GM12878 (cell line): ENCODE measurements around the gene RAB4B. TPM values are rescaled to one million over a fixed set of nuclear protein-coding genes. Genes with fewer than 3 reads are reported as not detected.

ENCODE experiments used
- ATAC-seq: fragments of 200-7000 bp; cut with Tn5 transposase; 3 replicates; pipeline ENCODE4 v1.9.1; 2020; ENCODE audit warnings: mild to moderate bottlenecking, moderate library complexity
- BruUV-seq: library from RNA; stranded (reverse); fragments of 400-500 nt; replicated peaks from 2 replicates; lab custom pipeline; 2021; lab: Mats Ljungman, UMichigan
- CTCF ChIA-PET: fragments of 300-600 bp; sonication (Branson Sonifier 250); formaldehyde crosslinking; extraction: SDS; loops from one replicate; lab custom pipeline; 2021; ENCODE audit warnings: inconsistent platforms; lab: Yijun Ruan, JAX
- POLR2A ChIA-PET: fragments of 350-600 bp; formaldehyde crosslinking; extraction: SDS; loops from one replicate; lab custom pipeline; 2021; ENCODE audit warnings: inconsistent platforms; lab: Charles Lee
- RAD21 ChIA-PET: fragments of 300-600 bp; sonication (Branson Sonifier 250); formaldehyde crosslinking; loops from one replicate; lab custom pipeline; 2023; ENCODE audit warnings: antibody characterized with exemption; ENCODE audit not compliant: unreplicated experiment; lab: Charles Lee
- SMC1A ChIA-PET: fragments of 300-600 bp; sonication (Branson Sonifier 250); formaldehyde crosslinking; loops from one replicate; lab custom pipeline; 2023; ENCODE audit not compliant: unreplicated experiment, uncharacterized antibody; lab: Charles Lee
- DNase-seq: peaks from one replicate; pipeline ENCODE4 v3.0.0-alpha.2; 2011; ENCODE audit warnings: low read depth, low spot score
- FAIRE-seq: peaks from 3 replicates; lab custom pipeline; 2011; peaks lifted over from hg19 to GRCh38; lab: Jason Lieb, UNC
- H2AFZ ChIP-seq: 2 replicates; pipeline ENCODE4 v1.6.0; 2011; ENCODE audit warnings: low read depth, low read length, control low read depth; ENCODE audit not compliant: control insufficient read depth
- H3K27ac ChIP-seq: 2 replicates; pipeline ENCODE4 v1.5.1; 2011; ENCODE audit warnings: control low read depth; ENCODE audit not compliant: control insufficient read depth, insufficient read depth
- H3K27me3 ChIP-seq, 2 experiments: replicated peaks in 1 of 2; 2 replicates each; pipeline versions ENCODE4 v1.6.0 to v1.6.1; 2011; ENCODE audit warnings: low read length in 1 of 2; ENCODE audit not compliant: control insufficient read depth in 2 of 2, insufficient read depth in 2 of 2
- H3K36me3 ChIP-seq, 2 experiments: 2 replicates each; pipeline ENCODE4 v1.5.1; 2011; ENCODE audit warnings: low read length in 1 of 2; ENCODE audit not compliant: control insufficient read depth in 2 of 2, insufficient read depth in 2 of 2
- H3K4me1 ChIP-seq: 2 replicates; pipeline ENCODE4 v1.6.1; 2011; ENCODE audit warnings: mild to moderate bottlenecking, low read length, moderate library complexity, mixed read lengths; ENCODE audit not compliant: control insufficient read depth, insufficient read depth
- H3K4me2 ChIP-seq: 2 replicates; pipeline ENCODE4 v1.6.0; 2011; ENCODE audit warnings: control low read depth; ENCODE audit not compliant: control insufficient read depth, insufficient read depth
- H3K4me3 ChIP-seq: fragments of 200-600 bp; sonication (generic); 2 replicates; pipeline ENCODE4 v1.5.1; 2016
- H3K79me2 ChIP-seq: 2 replicates; pipeline ENCODE4 v1.6.0; 2011; ENCODE audit warnings: low read length; ENCODE audit not compliant: control insufficient read depth, insufficient read depth
- H3K9ac ChIP-seq: 2 replicates; pipeline ENCODE4 v1.8.0; 2011; ENCODE audit warnings: low read length, control low read depth, mixed read lengths; ENCODE audit not compliant: control insufficient read depth, insufficient read depth
- H3K9me3 ChIP-seq: replicated peaks from 3 replicates; pipeline ENCODE4 v1.5.1; 2011; ENCODE audit warnings: mild to moderate bottlenecking, low read length; ENCODE audit not compliant: control insufficient read depth, insufficient read depth
- H4K20me1 ChIP-seq: 2 replicates; pipeline ENCODE4 v1.6.0; 2011; ENCODE audit not compliant: control insufficient read depth, insufficient read depth
- ATF3 ChIP-seq: IDR thresholded peaks from 2 replicates; pipeline ENCODE4 v1.6.1; 2011; ENCODE audit warnings: low read depth, mild to moderate bottlenecking, low read length, moderate library complexity, borderline replicate concordance; ENCODE audit errors: extremely low read depth
- CBFB ChIP-seq: IDR thresholded peaks from 2 replicates; pipeline ENCODE4 v1.6.1; 2016; ENCODE audit warnings: antibody characterized with exemption, low read depth
- CTCF ChIP-seq, 3 experiments: IDR thresholded peaks in 2 of 3; conservative IDR thresholded peaks in 1 of 3; 2 replicates each; pipeline ENCODE4 v1.5.1; 2011; ENCODE audit warnings: low read depth in 3 of 3, low read length in 3 of 3, mild to moderate bottlenecking in 3 of 3, control low read depth in 2 of 3, moderate library complexity in 2 of 3, inconsistent platforms in 1 of 3, mixed read lengths in 1 of 3; ENCODE audit not compliant: control insufficient read depth in 2 of 3, insufficient read depth in 1 of 3; ENCODE audit errors: extremely low read depth in 1 of 3
- E2F8 ChIP-seq: fragments of 450-650 bp; IDR thresholded peaks from 2 replicates; pipeline ENCODE4 v1.6.1; 2018; ENCODE audit warnings: mild to moderate bottlenecking, low read depth, moderate library complexity; ENCODE audit not compliant: partially characterized antibody
- FOXK2 ChIP-seq: fragments of 450-650 bp; IDR thresholded peaks from 2 replicates; pipeline ENCODE4 v1.6.1; 2017; ENCODE audit warnings: mild to moderate bottlenecking, moderate library complexity
- HCFC1 ChIP-seq: fragments of 150-350 bp; IDR thresholded peaks from 2 replicates; pipeline ENCODE4 v1.6.1; 2014; ENCODE audit warnings: low read length
- HDGF ChIP-seq: fragments of 450-650 bp; IDR thresholded peaks from 2 replicates; pipeline ENCODE4 v1.6.1; 2016; ENCODE audit warnings: antibody characterized with exemption
- IRF4 ChIP-seq: IDR thresholded peaks from 2 replicates; pipeline ENCODE4 v1.6.1; 2011; ENCODE audit warnings: low read depth, low read length
- POLR2A ChIP-seq: IDR thresholded peaks from 2 replicates; pipeline ENCODE4 v1.6.1; 2011; ENCODE audit warnings: low read depth, mild to moderate bottlenecking, low read length
- POLR2AphosphoS2 ChIP-seq: IDR thresholded peaks from 2 replicates; pipeline ENCODE4 v1.6.1; 2011; ENCODE audit warnings: low read depth, mild to moderate bottlenecking, low read length, improper control_type of control experiment, moderate library complexity
- TARDBP ChIP-seq: IDR thresholded peaks from 2 replicates; pipeline ENCODE4 v1.6.1; 2016; ENCODE audit warnings: borderline replicate concordance
- TCF3 ChIP-seq: IDR thresholded peaks from 2 replicates; pipeline ENCODE4 v1.6.1; 2012; ENCODE audit warnings: low read depth, mild to moderate bottlenecking, low read length, borderline replicate concordance; ENCODE audit not compliant: insufficient read depth
- YY1 ChIP-seq: IDR thresholded peaks from 2 replicates; pipeline ENCODE4 v1.6.1; 2011; ENCODE audit warnings: low read depth, mild to moderate bottlenecking, low read length
- ZNF384 ChIP-seq: IDR thresholded peaks from 2 replicates; pipeline ENCODE4 v1.6.1; 2012; ENCODE audit warnings: low read depth, mild to moderate bottlenecking, low read length, improper control_type of control experiment, borderline replicate concordance
- WGBS: methylation state at CpG from one replicate; pipeline ENCODE4 v1.1.6; 2016; ENCODE audit warnings: low lambda C conversion rate; ENCODE audit not compliant: insufficient replicate concordance, insufficient coverage; ENCODE audit errors: missing lambda C conversion rate; 5-methylcytosine and 5-hydroxymethylcytosine counted together
- in situ Hi-C: fragments of 300-500 bp; cut with MboI; formaldehyde crosslinking; loops from 9 replicates; pipeline ENCODE4 v1.14.3; 2018; ENCODE audit warnings: mixed read lengths
- intact Hi-C: fragments of 100-400 bp; cut with micrococcal nuclease; formaldehyde crosslinking; loops from one replicate; pipeline ENCODE4 v1.14.2; 2022; ENCODE audit not compliant: unreplicated experiment
- polyA plus RNA-seq, 11 experiments: library from polyadenylated mRNA; depleted of rRNA in 4 of 11; unstranded in 6 of 11; stranded (reverse) in 5 of 11; fragments of >200 nt; fragmentation: Nextera tagmentation in 4 of 11; fragmentation: Illumina TruSeq in 1 of 11; extraction: Ambion mirVana in 4 of 11; extraction: Trizol in 1 of 11; gene quantifications; 1 replicate in 1 of 11; 2 replicates in 10 of 11; pipeline versions ENCODE4 v1.2.1 to v1.2.3, GENCODE V29; 2011 to 2016; ENCODE audit warnings: inconsistent platforms in 2 of 11, missing spikeins in 2 of 11, low read depth in 1 of 11
- total RNA-seq, 4 experiments: library from RNA; depleted of rRNA in 3 of 4; stranded (reverse); fragments of >200 nt in 3 of 4; fragmentation: Illumina TruSeq in 1 of 4; extraction: Trizol in 1 of 4; gene quantifications; 2 replicates each; pipeline versions ENCODE4 v1.2.1 to v1.2.3, GENCODE V29; 2013 to 2021
- TF ChIP-seq, protein P1 (sequence below): fragments of 450-650 bp; IDR thresholded peaks from 2 replicates; pipeline ENCODE4 v1.6.1; 2017; ENCODE audit warnings: mild to moderate bottlenecking

The RAB4B gene
- total and polyA plus RNA-seq, 10 of the 15 experiments (the other 5 are each of a cell fraction or from before 2014, with no cell fraction given): 0.60 to 51.5 (median 27.7) TPM

DNA sequence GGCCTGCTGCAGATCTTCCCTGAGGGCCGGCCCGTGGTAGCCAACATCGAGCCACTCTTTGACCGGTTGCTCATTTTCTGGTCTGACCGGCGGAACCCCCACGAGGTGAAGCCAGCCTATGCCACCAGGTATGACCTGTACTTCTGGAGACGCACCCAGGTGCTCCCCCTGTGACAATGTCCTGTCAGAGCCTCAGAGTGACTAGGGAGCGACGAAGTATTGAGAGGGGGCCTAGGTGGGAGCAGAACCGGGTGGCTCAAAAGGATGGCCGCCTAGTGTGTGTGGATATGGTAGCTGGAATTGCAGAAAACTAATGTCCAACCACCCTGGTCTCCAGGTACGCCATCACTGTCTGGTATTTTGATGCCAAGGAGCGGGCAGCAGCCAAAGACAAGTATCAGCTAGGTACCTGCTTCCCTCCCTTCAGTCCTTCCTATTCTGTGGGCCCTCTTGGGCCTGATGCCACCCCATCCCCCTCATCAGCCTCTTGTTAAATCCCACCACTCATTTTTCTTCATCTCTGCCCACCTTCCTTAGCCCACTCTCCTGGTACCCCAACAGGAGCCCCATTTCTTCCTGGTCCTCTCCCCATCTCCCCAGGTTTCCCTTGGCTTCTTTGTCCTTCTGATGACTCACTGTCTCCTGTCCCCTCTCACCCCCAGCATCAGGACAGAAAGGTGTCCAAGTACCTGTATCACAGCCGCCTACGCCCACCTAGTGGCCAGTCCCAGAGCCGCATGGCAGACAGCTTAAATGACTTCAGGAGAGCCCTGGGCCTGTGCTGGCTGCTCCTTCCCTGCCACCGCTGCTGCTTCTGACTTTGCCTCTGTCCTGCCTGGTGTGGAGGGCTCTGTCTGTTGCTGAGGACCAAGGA, 29.3 kb downstream of the RAB4B start:
- 76% methylated on average over 18 of the region's 18 CpGs for WGBS
- Histone ChIP-seq H3K27ac (no peak overlapping the region), H3K79me2 (peaks cover 33% of the 10 kb centered on the region), H3K4me1 (peaks cover 35% of the 10 kb centered on the region), H3K4me3 (no peak overlapping the region), H3K27me3 (no peaks in the 10 kb centered on the region), H3K4me2 (no peak overlapping the region), H3K9ac (no peak overlapping the region), H3K9me3 (no peaks in the 10 kb centered on the region), H4K20me1 (peaks cover 12% of the 10 kb centered on the region; the same call in 1 of the 2 replicates), H3K36me3 (peaks cover 11 to 18% of the 10 kb centered on the region in 2 experiments; a peak in 3 of 4 replicates), H2AFZ (no peak overlapping the region)
- ATAC-seq (peak; percentile 8; the same call in 1 of the 3 replicates), DNase-seq (no peak), FAIRE-seq (no peak)
- intact Hi-C loops (no loop called here), in situ Hi-C loops (no loop called here)
- ChIA-PET SMC1A (interaction anchor here (1.2 to 4.2 kb wide), 7 partner anchors 10 to 145 kb away, joined by 3 to 41 read pairs (median 6); partner anchors contain the start of genes ACTMAP, RAB4B and SNRPA), CTCF (interaction anchor here (0.7 to 5.9 kb wide), 16 partner anchors 9 to 144 kb away, joined by 3 to 51 read pairs (median 8); partner anchors contain the start of genes COQ8B, EGLN2, ITPKC and MIA), RAD21 (interaction anchor here (0.8 to 3.6 kb wide), 10 partner anchors 9 to 144 kb away, joined by 3 to 29 read pairs (median 7); partner anchors contain the start of genes ACTMAP, COQ8B, EGLN2 and ITPKC), POLR2A (interaction anchor here (1.0 to 4.3 kb wide), 4 partner anchors 29 to 144 kb away, joined by 4 to 37 read pairs (median 12); partner anchors contain the start of genes ACTMAP, RAB4B and SNRPA)
- BruUV-seq: no TSS peak
- no peak for TF ChIP-seq IRF4
- TF ChIP-seq, protein P1, sequence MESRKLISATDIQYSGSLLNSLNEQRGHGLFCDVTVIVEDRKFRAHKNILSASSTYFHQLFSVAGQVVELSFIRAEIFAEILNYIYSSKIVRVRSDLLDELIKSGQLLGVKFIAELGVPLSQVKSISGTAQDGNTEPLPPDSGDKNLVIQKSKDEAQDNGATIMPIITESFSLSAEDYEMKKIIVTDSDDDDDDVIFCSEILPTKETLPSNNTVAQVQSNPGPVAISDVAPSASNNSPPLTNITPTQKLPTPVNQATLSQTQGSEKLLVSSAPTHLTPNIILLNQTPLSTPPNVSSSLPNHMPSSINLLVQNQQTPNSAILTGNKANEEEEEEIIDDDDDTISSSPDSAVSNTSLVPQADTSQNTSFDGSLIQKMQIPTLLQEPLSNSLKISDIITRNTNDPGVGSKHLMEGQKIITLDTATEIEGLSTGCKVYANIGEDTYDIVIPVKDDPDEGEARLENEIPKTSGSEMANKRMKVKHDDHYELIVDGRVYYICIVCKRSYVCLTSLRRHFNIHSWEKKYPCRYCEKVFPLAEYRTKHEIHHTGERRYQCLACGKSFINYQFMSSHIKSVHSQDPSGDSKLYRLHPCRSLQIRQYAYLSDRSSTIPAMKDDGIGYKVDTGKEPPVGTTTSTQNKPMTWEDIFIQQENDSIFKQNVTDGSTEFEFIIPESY: no peak
- TF ChIP-seq CTCF (IDR thresholded peaks at IDR 0.05 in 2 of 3, conservative IDR thresholded peaks at IDR 0.05 in 1 of 3; ENCODE audit: control insufficient read depth in 2 of 3, extremely low read depth in 1 of 3, insufficient read depth in 1 of 3, low read depth in 3 of 3, low read length in 3 of 3): peak; percentile 19 to 34 (median 23); a peak in 3 of 6 replicates
- TF ChIP-seq ZNF384: no peak
- no peak for TF ChIP-seq TARDBP
- TF ChIP-seq TCF3: no peak
- no peak for TF ChIP-seq POLR2AphosphoS2
- no peak for TF ChIP-seq CBFB
- no peak for TF ChIP-seq HCFC1
- TF ChIP-seq E2F8: no peak
- TF ChIP-seq ATF3: no peak
- TF ChIP-seq YY1: no peak
- TF ChIP-seq FOXK2: no peak
- TF ChIP-seq POLR2A: peak; percentile 5
- no peak for TF ChIP-seq HDGF
